ENCODE data around the gene NFKBIE.

GRCh38 chr6:44262467-44263353, 2.6 kb downstream of the NFKBIE start:
- TF ChIP-seq REST (IDR thresholded peaks at IDR 0.05; ENCODE audit: borderline replicate concordance in 1 of 2, low read depth in 1 of 2, low read length in 2 of 2), result no peak
- TF ChIP-seq FOXK1 (CRISPR knock-in tag; IDR thresholded peaks at IDR 0.05; ENCODE audit: borderline replicate concordance, low read depth), result no peak
- no peak for TF ChIP-seq ZZZ3 (CRISPR knock-in tag; IDR thresholded peaks at IDR 0.05; ENCODE audit: borderline replicate concordance)
- TF ChIP-seq CTCF (CRISPR knock-in tag; IDR thresholded peaks at IDR 0.05), result no peak
- TF ChIP-seq CHD4 (IDR thresholded peaks at IDR 0.05; ENCODE audit: borderline replicate concordance, low read length), result no peak
- TF ChIP-seq SSRP1 (CRISPR knock-in tag; IDR thresholded peaks at IDR 0.05), result no peak
- no peak for TF ChIP-seq HMGA1 (CRISPR knock-in tag; conservative IDR thresholded peaks at IDR 0.05)
- TF ChIP-seq MTA3 (CRISPR knock-in tag; IDR thresholded peaks at IDR 0.05), result no peak
- TF ChIP-seq SMAD9 (CRISPR knock-in tag; IDR thresholded peaks at IDR 0.05), result no peak
- TF ChIP-seq ZNF512 (CRISPR knock-in tag; IDR thresholded peaks at IDR 0.05), result no peak
- no peak for TF ChIP-seq RBAK (CRISPR knock-in tag; IDR thresholded peaks at IDR 0.05)
- TF ChIP-seq RBM22 (optimal IDR thresholded peaks at IDR 0.05; ENCODE audit: low read length), result no peak
- TF ChIP-seq ZNF292 (CRISPR knock-in tag; IDR thresholded peaks at IDR 0.05; ENCODE audit: borderline replicate concordance, low read depth), result no peak
- no peak for TF ChIP-seq ZC3H4 (CRISPR knock-in tag; IDR thresholded peaks at IDR 0.05; ENCODE audit: borderline replicate concordance)

Data from HepG2 (cell line).